Mesenchymal stem cell (in vitro differentiated cells and primary cell): ENCODE results near the gene COQ7.
A peak's percentile ranks its signal among the peaks of the same experiment; 100 is the strongest.

Experiments
- DNase-seq: peaks from one replicate; pipeline ENCODE4 v3.0.0-alpha.2; 2013
- H2AFZ ChIP-seq: one replicate; pipeline ENCODE4 v1.6.1; 2013; ENCODE audit warnings: low read depth, mild to moderate bottlenecking, control low read depth, inconsistent platforms, low read length, moderate library complexity
- H2AK5ac ChIP-seq: 2 replicates; pipeline ENCODE4 v1.6.1; 2013; ENCODE audit warnings: low read length, moderate library complexity, mild to moderate bottlenecking, inconsistent platforms; ENCODE audit not compliant: severe bottlenecking
- H2BK120ac ChIP-seq: one replicate; pipeline ENCODE4 v1.6.1; 2013; ENCODE audit warnings: low read depth, mild to moderate bottlenecking, inconsistent platforms, low read length, moderate library complexity
- H2BK12ac ChIP-seq, 2 experiments: one replicate each; pipeline ENCODE4 v1.6.1; 2013; ENCODE audit warnings: inconsistent platforms in 2 of 2, low read length in 2 of 2, mild to moderate bottlenecking in 2 of 2, moderate library complexity in 2 of 2, control low read depth in 1 of 2
- H2BK15ac ChIP-seq: one replicate; pipeline ENCODE4 v1.6.1; 2013; ENCODE audit warnings: mild to moderate bottlenecking, low read depth, inconsistent platforms; ENCODE audit not compliant: poor library complexity, severe bottlenecking
- H2BK5ac ChIP-seq: 2 replicates; pipeline ENCODE4 v1.6.1; 2013; ENCODE audit warnings: low read depth, mild to moderate bottlenecking, low read length, control low read depth, inconsistent platforms; ENCODE audit not compliant: poor library complexity, severe bottlenecking
- H3K14ac ChIP-seq, 2 experiments: one replicate each; pipeline ENCODE4 v1.6.1; 2013; ENCODE audit warnings: inconsistent platforms in 2 of 2, low read length in 2 of 2, control low read depth in 1 of 2, mild to moderate bottlenecking in 1 of 2, moderate library complexity in 1 of 2
- H3K18ac ChIP-seq, 2 experiments: one replicate each; pipeline ENCODE4 v1.6.1; 2013; ENCODE audit warnings: inconsistent platforms in 2 of 2, low read length in 2 of 2, control low read depth in 1 of 2, low read depth in 1 of 2, mild to moderate bottlenecking in 1 of 2
- H3K23ac ChIP-seq, 2 experiments: one replicate each; pipeline ENCODE4 v1.6.1; 2013; ENCODE audit warnings: inconsistent platforms in 2 of 2, low read length in 2 of 2, mild to moderate bottlenecking in 2 of 2, moderate library complexity in 2 of 2, control low read depth in 1 of 2
- H3K27ac ChIP-seq: 2 replicates; pipeline ENCODE4 v1.5.1; 2013; ENCODE audit warnings: mild to moderate bottlenecking, moderate library complexity, low read length, control low read depth, inconsistent platforms; ENCODE audit not compliant: poor library complexity, severe bottlenecking
- H3K27me3 ChIP-seq, 2 experiments: 2 replicates each; pipeline versions ENCODE4 v1.6.1 to v1.7.0; 2013; ENCODE audit warnings: low read length in 2 of 2, mild to moderate bottlenecking in 2 of 2, moderate library complexity in 2 of 2, control low read depth in 1 of 2, inconsistent platforms in 1 of 2; ENCODE audit not compliant: control insufficient read depth in 1 of 2, insufficient read depth in 1 of 2
- H3K36me3 ChIP-seq, 2 experiments: 2 replicates each; pipeline versions ENCODE4 v1.6.1 to v1.7.0; 2013; ENCODE audit warnings: low read length in 2 of 2, control low read depth in 1 of 2, inconsistent platforms in 1 of 2, low read depth in 1 of 2, mild to moderate bottlenecking in 1 of 2; ENCODE audit not compliant: insufficient read depth in 2 of 2, control insufficient read depth in 1 of 2
- H3K4ac ChIP-seq, 2 experiments: one replicate each; pipeline ENCODE4 v1.6.1; 2013; ENCODE audit warnings: inconsistent platforms in 2 of 2, low read length in 2 of 2, mild to moderate bottlenecking in 2 of 2, moderate library complexity in 2 of 2, control low read depth in 1 of 2, low read depth in 1 of 2
- H3K4me1 ChIP-seq: 2 replicates; pipeline ENCODE4 v1.6.1; 2013; ENCODE audit warnings: low read depth, low read length, control low read depth; ENCODE audit not compliant: control insufficient read depth, insufficient read depth
- H3K4me2 ChIP-seq: 2 replicates; pipeline ENCODE4 v1.6.1; 2013; ENCODE audit warnings: low read length, mild to moderate bottlenecking, inconsistent platforms; ENCODE audit not compliant: poor library complexity, severe bottlenecking
- H3K4me3 ChIP-seq, 2 experiments: 2 replicates each; pipeline versions ENCODE4 v1.5.1 to v1.7.0; 2013; ENCODE audit warnings: low read length in 2 of 2, mild to moderate bottlenecking in 2 of 2, control low read depth in 1 of 2, low read depth in 1 of 2; ENCODE audit not compliant: insufficient read depth in 1 of 2
- H3K79me1 ChIP-seq: replicated peaks from 2 replicates; pipeline ENCODE4 v1.6.1; 2013; ENCODE audit warnings: mild to moderate bottlenecking, control low read depth, low read length, inconsistent platforms; ENCODE audit not compliant: poor library complexity, severe bottlenecking
- H3K9ac ChIP-seq: 2 replicates; pipeline ENCODE4 v1.7.0; 2013; ENCODE audit warnings: mild to moderate bottlenecking, low read length, moderate library complexity
- H3K9me3 ChIP-seq: 2 replicates; pipeline ENCODE4 v1.7.0; 2013; ENCODE audit warnings: mild to moderate bottlenecking, low read length; ENCODE audit not compliant: control insufficient read depth
- H4K8ac ChIP-seq: one replicate; pipeline ENCODE4 v1.6.1; 2013; ENCODE audit warnings: inconsistent platforms, mild to moderate bottlenecking, low read length, moderate library complexity
- H4K91ac ChIP-seq: one replicate; pipeline ENCODE4 v1.6.1; 2013; ENCODE audit warnings: mild to moderate bottlenecking, low read length, inconsistent platforms
- WGBS: methylation state at CpG from one replicate; pipeline ENCODE4 v1.1.7; 2013; ENCODE audit warnings: mixed read lengths; 5-methylcytosine and 5-hydroxymethylcytosine counted together

Gene COQ7

GRCh38 chr16:19094542-19095365 lies 27.3 kb downstream of the COQ7 start:
- H2BK15ac ChIP-seq = no peak overlapping the region
- H3K4me2 ChIP-seq = no peak overlapping the region
- no peaks in the 10 kb centered on the region for H3K27me3 ChIP-seq
- no peaks in the 10 kb centered on the region for H3K36me3 ChIP-seq
- no peak overlapping the region for H2AFZ ChIP-seq
- H3K9me3 ChIP-seq = peaks cover 7% of the 10 kb centered on the region
- DNase-seq = no peak
- H4K91ac ChIP-seq = no peak overlapping the region
- H2BK5ac ChIP-seq = no peak overlapping the region
- no peak overlapping the region for H3K4me3 ChIP-seq
- H3K79me1 ChIP-seq = no peaks in the 10 kb centered on the region
- 84% methylated on average over 8 of the region's 11 CpGs for WGBS
- H2AK5ac ChIP-seq = peak overlapping the region; percentile 37
- no peak overlapping the region for H2BK12ac ChIP-seq
- peaks cover 2% of the 10 kb centered on the region for H3K4me1 ChIP-seq
- no peak overlapping the region for H4K8ac ChIP-seq
- H3K23ac ChIP-seq = no peak overlapping the region
- H3K18ac ChIP-seq = no peak overlapping the region
- no peak overlapping the region for H3K9ac ChIP-seq
- no peak overlapping the region for H3K14ac ChIP-seq
- no peak overlapping the region for H2BK120ac ChIP-seq
- no peak overlapping the region for H3K4ac ChIP-seq
- H3K27ac ChIP-seq = no peak overlapping the region

- Histone ChIP-seq H3K4me1 (peaks cover 2% of the 10 kb centered on the region), H3K4ac (no peak overlapping the region), H3K18ac (no peak overlapping the region), H3K27me3 (no peaks in the 10 kb centered on the region), H3K79me1 (no peaks in the 10 kb centered on the region), H2BK120ac (no peak overlapping the region), H3K14ac (no peak overlapping the region), H3K4me3 (no peak overlapping the region), H3K27ac (no peak overlapping the region), H3K23ac (no peak overlapping the region), H3K36me3 (no peaks in the 10 kb centered on the region), H3K9me3 (peaks cover 7% of the 10 kb centered on the region), H4K8ac (no peak overlapping the region), H3K4me2 (no peak overlapping the region), H4K91ac (no peak overlapping the region), H2BK12ac (no peak overlapping the region), H2AK5ac (no peak overlapping the region), H2BK5ac (no peak overlapping the region), H2BK15ac (no peak overlapping the region), H2AFZ (no peak overlapping the region), H3K9ac (no peak overlapping the region)
- no peak for DNase-seq
- 66% methylated on average over 4 of the region's 5 CpGs for WGBS
Measured at GRCh38 chr16:19095654-19096053, 28.2 kb downstream of the COQ7 start.

- no peaks in the 10 kb centered on the region for H3K36me3 ChIP-seq
- H4K91ac ChIP-seq = no peak overlapping the region
- no peak overlapping the region for H3K27ac ChIP-seq
- peaks cover 5% of the 10 kb centered on the region for H3K9me3 ChIP-seq
- H3K9ac ChIP-seq = no peak overlapping the region
- H4K8ac ChIP-seq = no peak overlapping the region
- H3K4ac ChIP-seq = no peak overlapping the region
- no peak overlapping the region for H3K18ac ChIP-seq
- H3K4me1 ChIP-seq = peaks cover 3% of the 10 kb centered on the region
- no peak overlapping the region for H2AK5ac ChIP-seq
- H3K27me3 ChIP-seq = no peaks in the 10 kb centered on the region
- H3K4me3 ChIP-seq = no peak overlapping the region
- no CpG with 5 or more reads among the region's 1 CpG for WGBS
- H3K4me2 ChIP-seq = no peak overlapping the region
- no peak overlapping the region for H3K23ac ChIP-seq
- no peak overlapping the region for H2BK5ac ChIP-seq
- no peaks in the 10 kb centered on the region for H3K79me1 ChIP-seq
- no peak for DNase-seq
- no peak overlapping the region for H2AFZ ChIP-seq
- H2BK15ac ChIP-seq = no peak overlapping the region
- no peak overlapping the region for H2BK120ac ChIP-seq
- no peak overlapping the region for H3K14ac ChIP-seq
- no peak overlapping the region for H2BK12ac ChIP-seq
Measured at GRCh38 chr16:19098173-19098572, 30.8 kb downstream of the COQ7 start.

GRCh38 chr16:19102187-19102872 lies 34.9 kb downstream of the COQ7 start:
- H3K4me3 ChIP-seq = no peak overlapping the region
- peaks cover 5% of the 10 kb centered on the region for H3K9me3 ChIP-seq
- H3K9ac ChIP-seq = no peak overlapping the region
- H3K4ac ChIP-seq = no peak overlapping the region
- H3K36me3 ChIP-seq = no peaks in the 10 kb centered on the region
- H3K23ac ChIP-seq = no peak overlapping the region
- H3K79me1 ChIP-seq = no peaks in the 10 kb centered on the region
- H3K27ac ChIP-seq = no peak overlapping the region
- H3K4me2 ChIP-seq = no peak overlapping the region
- H4K8ac ChIP-seq = no peak overlapping the region
- 70% methylated on average over 12 of the region's 16 CpGs for WGBS
- peaks cover 18% of the 10 kb centered on the region for H3K4me1 ChIP-seq
- no peak overlapping the region for H2AFZ ChIP-seq
- no peak overlapping the region for H2BK5ac ChIP-seq
- no peak overlapping the region for H2BK12ac ChIP-seq
- H4K91ac ChIP-seq = no peak overlapping the region
- no peak for DNase-seq
- H3K14ac ChIP-seq = no peak overlapping the region
- H2AK5ac ChIP-seq = no peak overlapping the region
- no peak overlapping the region for H2BK15ac ChIP-seq
- H3K18ac ChIP-seq = no peak overlapping the region
- H2BK120ac ChIP-seq = no peak overlapping the region
- H3K27me3 ChIP-seq = no peaks in the 10 kb centered on the region
